ENCODE data around the gene DPYSL5. TPM values are rescaled to one million over a fixed set of nuclear protein-coding genes. Genes with fewer than 3 reads are reported as not detected.

DPYSL5 gene
- total RNA-seq, result 1 to 10 TPM in 1 of 4 donors, under 1 TPM in 1, not detected in 2; 0.40 to 2.4 TPM

GRCh38 chr2:26847655-26848335 lies at the start of gene DPYSL5:
Gene DPYSL5, plus strand, starts transcription at chr2:26848132. Its CDS starts 50,368 bp downstream, at chr2:26898500.
- ATAC-seq, result no peak
- no peaks in the 10 kb centered on the region for H3K36me3 ChIP-seq
- peak within 1 kb of the TSS in 1 of 2 donors; percentile 50 for H3K4me3 ChIP-seq
- no peaks in the 10 kb centered on the region for H3K9me3 ChIP-seq
- peaks cover 0 to 40% (median 32%) of the 10 kb centered on the region in 3 donors for H3K4me1 ChIP-seq
- H3K27me3 ChIP-seq, result peaks cover 99% of the 10 kb centered on the region
- no CpG with 5 or more reads among the region's 83 CpGs for WGBS, 2 donors (ENCODE audit: low coverage in 1 of 2)
- no peak for TF ChIP-seq CTCF (IDR thresholded peaks at IDR 0.05)
- TF ChIP-seq POLR2AphosphoS5 (IDR thresholded peaks at IDR 0.05), result no peak
- no peak for TF ChIP-seq POLR2A (IDR thresholded peaks at IDR 0.05)
- TF ChIP-seq EP300 (IDR thresholded peaks at IDR 0.05), result no peak
- H3K27ac ChIP-seq, result no peak within 1 kb of the TSS

GRCh38 chr2:26801328-26801727 lies 46.6 kb upstream of the DPYSL5 start:
- Histone ChIP-seq H3K4me3 (no peak overlapping the region), H3K9me3 (no peaks in the 10 kb centered on the region), H3K4me1 (no peaks in the 10 kb centered on the region), H3K27me3 (peaks cover 3% of the 10 kb centered on the region), H3K27ac (no peak overlapping the region), H3K36me3 (no peaks in the 10 kb centered on the region)
- WGBS, 2 donors (ENCODE audit: low coverage in 1 of 2), result 68 to 85% methylated on average over 4 of the region's 4 CpGs
- TF ChIP-seq EP300 (IDR thresholded peaks at IDR 0.05) (no peak), CTCF (IDR thresholded peaks at IDR 0.05) (no peak), POLR2AphosphoS5 (IDR thresholded peaks at IDR 0.05) (no peak), POLR2A (IDR thresholded peaks at IDR 0.05) (no peak)
- ATAC-seq, result no peak

GRCh38 chr2:26801796-26802195 lies 46.1 kb upstream of the DPYSL5 start:
- Histone ChIP-seq H3K9me3 (no peaks in the 10 kb centered on the region), H3K27ac (no peak overlapping the region), H3K4me1 (no peaks in the 10 kb centered on the region), H3K4me3 (no peak overlapping the region), H3K27me3 (peaks cover 4% of the 10 kb centered on the region), H3K36me3 (no peaks in the 10 kb centered on the region)
- WGBS, 2 donors (ENCODE audit: low coverage in 1 of 2), result 86 to 93% methylated on average over 1 to 3 of the region's 7 CpGs
- no peak for TF ChIP-seq CTCF (IDR thresholded peaks at IDR 0.05)
- no peak for TF ChIP-seq POLR2AphosphoS5 (IDR thresholded peaks at IDR 0.05)
- no peak for ATAC-seq

GRCh38 chr2:26805241-26805676 lies 42.7 kb upstream of the DPYSL5 start:
- Histone ChIP-seq H3K27ac (no peak overlapping the region), H3K9me3 (no peaks in the 10 kb centered on the region), H3K36me3 (no peaks in the 10 kb centered on the region), H3K4me3 (no peak overlapping the region), H3K4me1 (no peaks in the 10 kb centered on the region), H3K27me3 (peaks cover 4% of the 10 kb centered on the region)
- ATAC-seq, result no peak
- TF ChIP-seq CTCF (IDR thresholded peaks at IDR 0.05) (no peak), EP300 (IDR thresholded peaks at IDR 0.05) (no peak), POLR2AphosphoS5 (IDR thresholded peaks at IDR 0.05) (no peak), POLR2A (IDR thresholded peaks at IDR 0.05) (no peak)
- WGBS, 2 donors (ENCODE audit: low coverage in 1 of 2), result 71 to 82% methylated on average over 3 to 5 of the region's 5 CpGs

- no peak overlapping the region for H3K4me3 ChIP-seq
- TF ChIP-seq CTCF (IDR thresholded peaks at IDR 0.05), result no peak
- no peak for TF ChIP-seq POLR2A (IDR thresholded peaks at IDR 0.05)
- TF ChIP-seq EP300 (IDR thresholded peaks at IDR 0.05), result no peak
- TF ChIP-seq POLR2AphosphoS5 (IDR thresholded peaks at IDR 0.05), result no peak
- no peak for ATAC-seq
- H3K9me3 ChIP-seq, result no peaks in the 10 kb centered on the region
- H3K27me3 ChIP-seq, result peaks cover 24% of the 10 kb centered on the region
- no peaks in the 10 kb centered on the region for H3K4me1 ChIP-seq
- 85 to 100% methylated on average over 1 to 2 of the region's 2 CpGs for WGBS, 2 donors (ENCODE audit: low coverage in 1 of 2)
- no peaks in the 10 kb centered on the region for H3K36me3 ChIP-seq
- H3K27ac ChIP-seq, result no peak overlapping the region
Observed at GRCh38 chr2:26807788-26808460, 40.0 kb upstream of the DPYSL5 start.
